GM23338 (cell line): ENCODE measurements around the gene TMEM222. TPM values are rescaled to one million over a fixed set of nuclear protein-coding genes. Genes with fewer than 3 reads are reported as not detected.
A peak's percentile ranks its signal among the peaks of the same experiment; 100 is the strongest.

Source experiments
- ATAC-seq: fragments of 200-7000 bp; cut with Tn5 transposase; 3 replicates; pipeline ENCODE4 v1.9.1; 2020
- DNase-seq: peaks from one replicate; pipeline ENCODE4 v3.0.0-alpha.2; 2015; ENCODE audit warnings: low spot score
- H2AFZ ChIP-seq: fragments of 200-600 bp; sonication (generic); 2 replicates; pipeline ENCODE4 v1.8.0; 2016; ENCODE audit warnings: antibody characterized with exemption, mild to moderate bottlenecking, moderate library complexity
- H3F3A ChIP-seq: fragments of 200-600 bp; sonication (generic); replicated peaks from 2 replicates; pipeline ENCODE4 v1.8.0; 2017; ENCODE audit warnings: antibody characterized with exemption, mixed run types, low read depth
- H3K27ac ChIP-seq: fragments of 200-600 bp; sonication (generic); 2 replicates; pipeline ENCODE4 v1.6.1; 2016; ENCODE audit warnings: low read depth
- H3K27me3 ChIP-seq: fragments of 200-600 bp; sonication (generic); 2 replicates; pipeline ENCODE4 v1.8.0; 2016; ENCODE audit warnings: mild to moderate bottlenecking, mixed run types, moderate library complexity; ENCODE audit not compliant: insufficient read depth
- H3K36me3 ChIP-seq: fragments of 200-600 bp; sonication (generic); 2 replicates; pipeline ENCODE4 v1.8.0; 2016; ENCODE audit warnings: mild to moderate bottlenecking; ENCODE audit not compliant: insufficient read depth
- H3K4me1 ChIP-seq: fragments of 200-600 bp; sonication (generic); 2 replicates; pipeline ENCODE4 v1.8.0; 2016; ENCODE audit warnings: mild to moderate bottlenecking, moderate library complexity; ENCODE audit not compliant: insufficient read depth
- H3K4me2 ChIP-seq: fragments of 200-600 bp; sonication (generic); 2 replicates; pipeline ENCODE4 v1.7.1; 2017; ENCODE audit warnings: mixed run types
- H3K4me3 ChIP-seq: fragments of 200-600 bp; sonication (generic); 2 replicates; pipeline ENCODE4 v1.6.1; 2016; ENCODE audit warnings: mixed run types
- H3K79me2 ChIP-seq: fragments of 200-600 bp; sonication (generic); replicated peaks from 2 replicates; pipeline ENCODE4 v1.8.0; 2017; ENCODE audit warnings: mild to moderate bottlenecking; ENCODE audit not compliant: insufficient read depth
- H3K9me2 ChIP-seq: fragments of 200-600 bp; sonication (generic); 2 replicates; pipeline ENCODE4 v1.8.0; 2017; ENCODE audit not compliant: insufficient read depth
- H4K20me1 ChIP-seq: fragments of 200-600 bp; sonication (generic); replicated peaks from 2 replicates; pipeline ENCODE4 v1.8.0; 2017; ENCODE audit warnings: mild to moderate bottlenecking; ENCODE audit not compliant: insufficient read depth
- H3K27ac Mint-ChIP-seq: 2 replicates; pipeline ENCODE4 v1.8.0; 2020; ENCODE audit warnings: inconsistent platforms, mild to moderate bottlenecking, moderate library complexity, mixed read lengths
- H3K27me3 Mint-ChIP-seq: 3 replicates; pipeline ENCODE4 v1.8.0; 2022; ENCODE audit warnings: low read depth, mild to moderate bottlenecking, moderate library complexity, mixed read lengths, inconsistent platforms; ENCODE audit not compliant: insufficient read depth, poor library complexity
- H3K36me3 Mint-ChIP-seq: 3 replicates; pipeline ENCODE4 v1.8.0; 2021; ENCODE audit warnings: low read depth, mild to moderate bottlenecking, inconsistent platforms, moderate library complexity, mixed read lengths
- H3K4me1 Mint-ChIP-seq: 3 replicates; pipeline ENCODE4 v1.8.0; 2020; ENCODE audit warnings: mild to moderate bottlenecking, inconsistent platforms, mixed read lengths
- H3K4me3 Mint-ChIP-seq: 3 replicates; pipeline ENCODE4 v1.8.0; 2021; ENCODE audit warnings: moderate library complexity, mild to moderate bottlenecking, inconsistent platforms, mixed read lengths
- H3K9me3 Mint-ChIP-seq: 3 replicates; pipeline ENCODE4 v1.8.0; 2020; ENCODE audit warnings: moderate library complexity, mild to moderate bottlenecking, inconsistent platforms, mixed read lengths
- CTCF ChIP-seq, 2 experiments: fragments of 200-600 bp in 1 of 2; sonication (generic) in 1 of 2; conservative IDR thresholded peaks; 2 replicates each; pipeline versions ENCODE4 v1.5.1 to v1.6.1; 2016 to 2017; ENCODE audit warnings: antibody characterized with exemption in 2 of 2, low read depth in 2 of 2, mild to moderate bottlenecking in 2 of 2, moderate library complexity in 1 of 2
- POLR2AphosphoS5 ChIP-seq: IDR thresholded peaks from 2 replicates; pipeline ENCODE4 v1.6.1; 2016; ENCODE audit warnings: antibody characterized with exemption, low read depth
- ZNF331 ChIP-seq: fragments of 250-450 bp; sonication (Bioruptor Pico); IDR thresholded peaks from 2 replicates; pipeline ENCODE4 v1.5.0; 2020; ENCODE audit warnings: low read depth, mild to moderate bottlenecking, moderate library complexity
- polyA plus RNA-seq: library from polyadenylated mRNA; unstranded; fragments of >200 nt; fragmentation: Nextera tagmentation; extraction: Ambion mirVana; gene quantifications from 2 replicates; pipeline ENCODE4 v1.2.1, GENCODE V29; 2016
- total RNA-seq: library from RNA; depleted of rRNA; stranded (reverse); fragments of >200 nt; shearing (Covaris generic); gene quantifications from 2 replicates; pipeline ENCODE4 v1.2.3, GENCODE V29; 2014

TMEM222 gene
- total and polyA plus RNA-seq, 2 experiments from 2014 or later = 17.8 to 22.6 TPM

DNA sequence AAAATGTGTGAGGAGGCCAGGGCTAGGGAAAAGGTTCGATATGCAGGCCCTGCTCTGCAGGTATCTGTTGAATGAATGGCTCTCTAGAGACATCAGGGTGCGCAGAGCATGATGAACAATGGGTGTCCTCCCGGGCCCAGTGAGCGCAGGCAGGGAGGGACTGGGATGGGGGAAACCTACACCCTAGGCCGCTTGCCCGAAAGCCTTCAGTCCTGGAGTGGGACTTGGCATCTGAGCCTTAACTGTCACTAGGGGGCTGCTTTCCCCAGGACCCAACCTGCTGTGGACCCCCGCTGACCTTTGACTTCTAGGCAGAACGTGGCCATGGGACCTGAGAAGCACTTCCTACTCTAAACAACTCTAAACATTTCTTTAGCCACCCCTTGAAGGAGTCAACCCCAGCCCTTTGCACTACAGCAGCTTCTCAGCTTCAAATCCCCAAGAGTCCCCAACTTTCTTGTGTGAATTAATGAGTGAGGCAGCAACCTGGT, 45.2 kb downstream of the TMEM222 start:
- H3K4me1 Mint-ChIP-seq = peaks cover 27% of the 10 kb centered on the region
- Histone ChIP-seq H3K4me3 (peak overlapping the region; percentile 89), H4K20me1 (no peaks in the 10 kb centered on the region), H3K27me3 (0 out of 2 replicates have a peak, but pooled peaks cover 2% of the 10 kb centered on the region), H2AFZ (peak overlapping the region; percentile 100), H3F3A (peaks cover 17% of the 10 kb centered on the region; the same call in 1 of the 2 replicates), H3K4me2 (peak overlapping the region; percentile 99), H3K4me1 (peaks cover 16% of the 10 kb centered on the region), H3K79me2 (no peaks in the 10 kb centered on the region), H3K27ac (peak overlapping the region; percentile 80; the same call in 1 of the 2 replicates), H3K36me3 (no peaks in the 10 kb centered on the region), H3K9me2 (no peaks in the 10 kb centered on the region)
- peaks cover 11% of the 10 kb centered on the region for H3K27me3 Mint-ChIP-seq
- peak in 1 of 2 experiments; percentile 16; a peak in 1 of 4 replicates for TF ChIP-seq CTCF (conservative IDR thresholded peaks at IDR 0.05; ENCODE audit: low read depth in 2 of 2)
- TF ChIP-seq POLR2AphosphoS5 = no peak; the same call in 1 of the 2 replicates
- no peaks in the 10 kb centered on the region for H3K9me3 Mint-ChIP-seq
- no peaks in the 10 kb centered on the region for H3K36me3 Mint-ChIP-seq
- ATAC-seq = peak; percentile 13
- DNase-seq = peak; percentile 32
- H3K4me3 Mint-ChIP-seq = peak overlapping the region; percentile 82
- no peak overlapping the region for H3K27ac Mint-ChIP-seq

GRCh38 chr1:27368869-27369582, 47.1 kb downstream of the TMEM222 start:
- Histone ChIP-seq H3K9me2 (no peaks in the 10 kb centered on the region), H3F3A (peaks cover 17% of the 10 kb centered on the region; the same call in 1 of the 2 replicates), H4K20me1 (no peaks in the 10 kb centered on the region), H3K4me2 (no peak overlapping the region), H3K27ac (no peak overlapping the region), H3K79me2 (no peaks in the 10 kb centered on the region), H2AFZ (no peak overlapping the region), H3K4me3 (no peak overlapping the region), H3K27me3 (no peaks in the 10 kb centered on the region), H3K4me1 (peaks cover 16% of the 10 kb centered on the region), H3K36me3 (no peaks in the 10 kb centered on the region)
- no peaks in the 10 kb centered on the region for H3K9me3 Mint-ChIP-seq
- no peak overlapping the region for H3K27ac Mint-ChIP-seq
- ATAC-seq (no peak), DNase-seq (peak; percentile 51)
- H3K27me3 Mint-ChIP-seq = peaks cover 9% of the 10 kb centered on the region
- H3K4me3 Mint-ChIP-seq = peak overlapping the region; percentile 48; the same call in 1 of the 3 replicates
- H3K4me1 Mint-ChIP-seq = peaks cover 26% of the 10 kb centered on the region
- no peaks in the 10 kb centered on the region for H3K36me3 Mint-ChIP-seq
- TF ChIP-seq ZNF331 (CRISPR knock-in tag) = no peak
- TF ChIP-seq CTCF (conservative IDR thresholded peaks at IDR 0.05; ENCODE audit: low read depth in 2 of 2) = peak; percentile 42 to 52
